Measurements from ENCODE around the gene TRIM32.

GRCh38 chr9:116700279-116700678, 13.2 kb downstream of the TRIM32 start:
- TF ChIP-seq POLR2A (IDR thresholded peaks at IDR 0.05): no peak
- no peak for TF ChIP-seq CTCF (IDR thresholded peaks at IDR 0.05)
- TF ChIP-seq POLR2AphosphoS5 (IDR thresholded peaks at IDR 0.05): no peak
- no peak for TF ChIP-seq EP300 (IDR thresholded peaks at IDR 0.05)

All from sigmoid colon (tissue), 4 donors.